Trophoblast cell (in vitro differentiated cells and primary cell): Measurements from ENCODE around the gene AMOT.

Experiments
- DNase-seq, 2 donors: peaks; one replicate each; pipeline ENCODE4 v3.0.0-alpha.2; 2016
- H2AFZ ChIP-seq: 2 replicates; pipeline ENCODE4 v1.6.1; 2013; ENCODE audit warnings: low read length, moderate library complexity, mild to moderate bottlenecking; ENCODE audit not compliant: insufficient read depth, poor library complexity
- H2AK5ac ChIP-seq: 2 replicates; pipeline ENCODE4 v1.6.1; 2013; ENCODE audit warnings: mild to moderate bottlenecking, low read length
- H2BK120ac ChIP-seq: 2 replicates; pipeline ENCODE4 v1.6.1; 2013; ENCODE audit warnings: low read length, mild to moderate bottlenecking, moderate library complexity; ENCODE audit not compliant: insufficient read depth, poor library complexity
- H2BK12ac ChIP-seq: 2 replicates; pipeline ENCODE4 v1.6.1; 2013; ENCODE audit warnings: mild to moderate bottlenecking, low read length, moderate library complexity
- H2BK5ac ChIP-seq: 2 replicates; pipeline ENCODE4 v1.6.1; 2013; ENCODE audit warnings: low read length, low read depth, moderate library complexity, mild to moderate bottlenecking; ENCODE audit not compliant: poor library complexity
- H3K14ac ChIP-seq: 2 replicates; pipeline ENCODE4 v1.6.1; 2013; ENCODE audit warnings: mild to moderate bottlenecking, low read length
- H3K18ac ChIP-seq: 2 replicates; pipeline ENCODE4 v1.6.1; 2013; ENCODE audit warnings: mild to moderate bottlenecking, low read length
- H3K23ac ChIP-seq: 2 replicates; pipeline ENCODE4 v1.6.1; 2013; ENCODE audit warnings: low read length
- H3K27ac ChIP-seq: 2 replicates; pipeline ENCODE4 v1.5.1; 2013; ENCODE audit warnings: low read depth, mild to moderate bottlenecking, inconsistent platforms, low read length, moderate library complexity
- H3K27me3 ChIP-seq: 2 replicates; pipeline ENCODE4 v1.6.1; 2013; ENCODE audit warnings: inconsistent platforms, mild to moderate bottlenecking, low read length, moderate library complexity; ENCODE audit not compliant: insufficient read depth
- H3K36me3 ChIP-seq, 2 experiments: 1 replicate in 1 of 2; 2 replicates in 1 of 2; pipeline ENCODE4 v1.6.1; 2013; ENCODE audit warnings: low read length in 2 of 2, mild to moderate bottlenecking in 2 of 2, moderate library complexity in 1 of 2; ENCODE audit not compliant: insufficient read depth in 2 of 2, control insufficient read depth in 1 of 2
- H3K4ac ChIP-seq: 2 replicates; pipeline ENCODE4 v1.6.1; 2013; ENCODE audit warnings: low read depth, mild to moderate bottlenecking, low read length, moderate library complexity
- H3K4me1 ChIP-seq, 2 experiments: 1 replicate in 1 of 2; 2 replicates in 1 of 2; pipeline ENCODE4 v1.6.1; 2013; ENCODE audit warnings: low read length in 2 of 2, mild to moderate bottlenecking in 2 of 2, moderate library complexity in 1 of 2; ENCODE audit not compliant: insufficient read depth in 2 of 2, control insufficient read depth in 1 of 2
- H3K4me2 ChIP-seq: 2 replicates; pipeline ENCODE4 v1.6.1; 2013; ENCODE audit warnings: inconsistent platforms, mild to moderate bottlenecking, low read length, moderate library complexity
- H3K4me3 ChIP-seq: 2 replicates; pipeline ENCODE4 v1.5.1; 2013; ENCODE audit warnings: mild to moderate bottlenecking, low read depth, low read length, inconsistent platforms
- H3K79me1 ChIP-seq: one replicate; pipeline ENCODE4 v1.6.1; 2013; ENCODE audit warnings: low read length
- H3K79me2 ChIP-seq: 2 replicates; pipeline ENCODE4 v1.6.1; 2013; ENCODE audit warnings: low read length, mild to moderate bottlenecking; ENCODE audit not compliant: control insufficient read depth, insufficient read depth, poor library complexity
- H3K9ac ChIP-seq: 2 replicates; pipeline ENCODE4 v1.6.1; 2013; ENCODE audit warnings: mild to moderate bottlenecking, low read length
- H3K9me3 ChIP-seq: 2 replicates; pipeline ENCODE4 v1.6.1; 2013; ENCODE audit warnings: low read depth, mild to moderate bottlenecking, control low read depth, inconsistent platforms, low read length; ENCODE audit not compliant: insufficient read depth
- H4K12ac ChIP-seq: 2 replicates; pipeline ENCODE4 v1.6.1; 2013; ENCODE audit warnings: low read depth, mild to moderate bottlenecking, low read length, moderate library complexity
- H4K8ac ChIP-seq: 2 replicates; pipeline ENCODE4 v1.6.1; 2013; ENCODE audit warnings: low read depth, mild to moderate bottlenecking, low read length, moderate library complexity
- H4K91ac ChIP-seq: one replicate; pipeline ENCODE4 v1.6.1; 2013; ENCODE audit warnings: low read depth, mild to moderate bottlenecking, low read length, moderate library complexity
- WGBS: extraction: QIAGEN DNeasy Blood & Tissue Kit; methylation state at CpG from one replicate; pipeline ENCODE4 v1.1.7; 2013; ENCODE audit warnings: missing lambda C conversion rate; ENCODE audit not compliant: insufficient read length, insufficient coverage; ENCODE audit errors: extremely low coverage; 5-methylcytosine and 5-hydroxymethylcytosine counted together

AMOT gene

DNA sequence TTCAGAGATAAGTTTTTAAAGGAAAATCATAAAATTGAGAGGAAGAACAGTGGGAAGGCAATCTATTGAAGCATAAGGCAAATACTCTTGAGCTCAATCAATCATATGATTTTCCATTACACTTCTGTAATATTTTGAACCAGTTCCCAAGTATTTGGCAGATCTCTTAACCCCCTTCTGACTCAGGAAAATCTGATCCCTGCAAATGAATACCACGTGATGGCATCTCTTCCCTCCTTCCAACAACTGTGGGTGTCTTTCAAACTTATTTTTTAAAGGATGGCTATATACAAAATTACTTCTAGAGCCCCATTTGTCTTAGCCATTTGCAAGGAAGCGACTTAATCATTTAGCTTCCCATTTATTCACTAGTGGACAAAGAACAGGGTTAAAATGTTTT, 41.9 kb downstream of the AMOT start:
- H3K36me3 ChIP-seq, result peaks cover 5 to 7% of the 10 kb centered on the region in 2 experiments
- H4K12ac ChIP-seq, result no peak overlapping the region
- no peak overlapping the region for H3K4me3 ChIP-seq
- H3K23ac ChIP-seq, result no peak overlapping the region
- H2AFZ ChIP-seq, result no peak overlapping the region
- H2BK120ac ChIP-seq, result no peak overlapping the region
- WGBS, result no CpG with 5 or more reads among the region's 2 CpGs
- no peaks in the 10 kb centered on the region for H3K27me3 ChIP-seq
- H2AK5ac ChIP-seq, result no peak overlapping the region
- H3K4me1 ChIP-seq, result peaks cover 2 to 10% of the 10 kb centered on the region in 2 experiments
- H3K18ac ChIP-seq, result no peak overlapping the region
- no peak overlapping the region for H2BK5ac ChIP-seq
- peaks cover 6% of the 10 kb centered on the region for H3K79me1 ChIP-seq
- no peak overlapping the region for H3K4me2 ChIP-seq
- no peak overlapping the region for H4K8ac ChIP-seq
- no peak for DNase-seq
- no peak overlapping the region for H3K27ac ChIP-seq
- H3K79me2 ChIP-seq, result no peaks in the 10 kb centered on the region
- H3K4ac ChIP-seq, result no peak overlapping the region
- no peak overlapping the region for H2BK12ac ChIP-seq
- no peaks in the 10 kb centered on the region for H3K9me3 ChIP-seq
- H3K9ac ChIP-seq, result no peak overlapping the region
- no peak overlapping the region for H4K91ac ChIP-seq
- no peak overlapping the region for H3K14ac ChIP-seq

DNA sequence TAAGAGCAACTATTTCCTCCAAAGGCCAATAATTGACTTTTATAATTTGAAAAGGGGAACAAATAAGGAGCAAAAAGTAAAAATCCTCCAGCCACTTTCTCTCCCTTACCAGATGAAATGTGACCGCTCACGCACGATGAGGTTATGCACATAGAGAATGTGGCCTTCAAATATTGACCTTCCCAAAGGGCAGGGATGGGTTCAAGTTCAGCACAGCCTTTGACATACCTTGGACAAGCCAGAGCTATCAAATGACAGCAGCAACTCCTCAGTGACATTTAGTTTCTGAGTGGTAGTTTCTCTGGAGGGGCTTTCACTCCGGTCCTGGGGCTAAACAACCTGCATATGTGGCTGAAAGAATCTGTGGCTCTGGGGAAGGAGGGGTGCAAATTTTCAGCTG, 50.7 kb downstream of the AMOT start:
- Histone ChIP-seq H3K23ac (no peak overlapping the region), H3K36me3 (peaks cover 12 to 30% of the 10 kb centered on the region in 2 experiments), H3K4me2 (no peak overlapping the region), H3K4me3 (no peak overlapping the region), H3K27ac (no peak overlapping the region), H2AK5ac (no peak overlapping the region), H3K27me3 (no peaks in the 10 kb centered on the region), H4K91ac (no peak overlapping the region), H4K8ac (no peak overlapping the region), H3K9ac (no peak overlapping the region), H4K12ac (no peak overlapping the region), H3K14ac (no peak overlapping the region), H2BK5ac (no peak overlapping the region), H2BK120ac (no peak overlapping the region), H3K79me2 (no peaks in the 10 kb centered on the region), H3K4me1 (no peaks in the 10 kb centered on the region), H3K9me3 (no peaks in the 10 kb centered on the region), H3K4ac (no peak overlapping the region), H2AFZ (no peak overlapping the region), H3K18ac (no peak overlapping the region), H3K79me1 (no peaks in the 10 kb centered on the region), H2BK12ac (no peak overlapping the region)
- no CpG with 5 or more reads among the region's 4 CpGs for WGBS
- no peak for DNase-seq

DNA sequence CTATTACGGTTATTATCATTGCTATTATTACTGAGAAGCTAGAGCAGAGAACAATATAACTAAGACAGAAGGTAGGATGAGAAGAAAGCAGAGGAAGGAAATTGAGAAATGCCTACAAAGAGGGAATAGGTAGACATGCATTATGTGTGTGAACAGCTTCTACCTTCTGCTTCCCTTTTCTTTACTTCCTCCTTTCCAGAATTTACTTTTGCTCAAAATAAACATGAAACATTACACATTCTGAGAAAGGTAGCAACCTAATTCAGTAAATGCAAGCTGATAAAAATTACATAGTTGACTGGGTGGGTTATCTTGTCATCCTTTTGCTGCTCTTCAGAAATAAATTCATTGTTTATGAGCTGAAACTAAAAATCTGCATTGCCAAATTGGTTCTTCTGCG, 54.6 kb downstream of the AMOT start:
- no CpG with 5 or more reads among the region's 2 CpGs for WGBS
- no peak for DNase-seq
- Histone ChIP-seq H2BK5ac (no peak overlapping the region), H4K91ac (no peak overlapping the region), H3K18ac (no peak overlapping the region), H3K4me2 (no peak overlapping the region), H3K79me2 (no peaks in the 10 kb centered on the region), H3K14ac (no peak overlapping the region), H3K9ac (no peak overlapping the region), H3K9me3 (no peaks in the 10 kb centered on the region), H3K27me3 (no peaks in the 10 kb centered on the region), H4K12ac (no peak overlapping the region), H2BK120ac (no peak overlapping the region), H3K4me3 (no peak overlapping the region), H3K23ac (no peak overlapping the region), H2AFZ (no peak overlapping the region), H2AK5ac (no peak overlapping the region), H3K79me1 (no peaks in the 10 kb centered on the region), H3K4ac (no peak overlapping the region), H3K36me3 (peaks cover 24 to 35% of the 10 kb centered on the region in 2 experiments), H3K27ac (no peak overlapping the region), H3K4me1 (peaks cover 0 to 3% of the 10 kb centered on the region in 2 experiments), H4K8ac (no peak overlapping the region), H2BK12ac (no peak overlapping the region)

DNA sequence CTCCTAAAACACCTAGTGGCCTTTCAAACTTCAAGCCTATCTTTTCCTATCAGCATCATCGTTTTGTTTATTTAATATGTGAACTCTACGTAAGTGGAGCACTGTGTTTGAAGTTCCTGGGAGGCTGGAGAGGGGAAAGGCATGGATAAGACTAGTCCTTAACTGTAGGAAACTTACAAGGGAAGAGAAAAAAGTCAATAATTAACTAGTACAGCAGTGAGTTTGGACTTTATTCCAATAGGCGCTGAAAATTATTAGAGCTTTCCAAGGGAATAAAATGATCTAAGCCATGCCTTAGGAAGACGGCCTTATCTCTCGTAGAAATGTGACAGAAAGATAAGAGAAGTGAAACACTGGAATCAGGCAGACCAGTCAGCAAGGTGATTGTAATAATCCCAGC, 55.3 kb downstream of the AMOT start:
- WGBS, result no CpG with 5 or more reads among the region's 5 CpGs
- Histone ChIP-seq H3K4me3 (no peak overlapping the region), H3K79me1 (no peaks in the 10 kb centered on the region), H3K9ac (no peak overlapping the region), H3K4me2 (no peak overlapping the region), H2BK5ac (no peak overlapping the region), H4K91ac (no peak overlapping the region), H2BK12ac (no peak overlapping the region), H3K4me1 (peaks cover 0 to 3% of the 10 kb centered on the region in 2 experiments), H2AK5ac (no peak overlapping the region), H2BK120ac (no peak overlapping the region), H2AFZ (no peak overlapping the region), H3K79me2 (no peaks in the 10 kb centered on the region), H3K14ac (no peak overlapping the region), H4K8ac (no peak overlapping the region), H3K9me3 (no peaks in the 10 kb centered on the region), H4K12ac (no peak overlapping the region), H3K4ac (no peak overlapping the region), H3K27me3 (no peaks in the 10 kb centered on the region), H3K36me3 (peaks cover 23 to 36% of the 10 kb centered on the region in 2 experiments), H3K18ac (no peak overlapping the region), H3K27ac (no peak overlapping the region), H3K23ac (no peak overlapping the region)
- no peak for DNase-seq
